ENCODE measurements around the gene CRIP2. TPM values are rescaled to one million over a fixed set of nuclear protein-coding genes. Genes with fewer than 3 reads are reported as not detected.

Gene CRIP2
- polyA plus RNA-seq, 1 donor from 2014 or later = 214 TPM

DNA sequence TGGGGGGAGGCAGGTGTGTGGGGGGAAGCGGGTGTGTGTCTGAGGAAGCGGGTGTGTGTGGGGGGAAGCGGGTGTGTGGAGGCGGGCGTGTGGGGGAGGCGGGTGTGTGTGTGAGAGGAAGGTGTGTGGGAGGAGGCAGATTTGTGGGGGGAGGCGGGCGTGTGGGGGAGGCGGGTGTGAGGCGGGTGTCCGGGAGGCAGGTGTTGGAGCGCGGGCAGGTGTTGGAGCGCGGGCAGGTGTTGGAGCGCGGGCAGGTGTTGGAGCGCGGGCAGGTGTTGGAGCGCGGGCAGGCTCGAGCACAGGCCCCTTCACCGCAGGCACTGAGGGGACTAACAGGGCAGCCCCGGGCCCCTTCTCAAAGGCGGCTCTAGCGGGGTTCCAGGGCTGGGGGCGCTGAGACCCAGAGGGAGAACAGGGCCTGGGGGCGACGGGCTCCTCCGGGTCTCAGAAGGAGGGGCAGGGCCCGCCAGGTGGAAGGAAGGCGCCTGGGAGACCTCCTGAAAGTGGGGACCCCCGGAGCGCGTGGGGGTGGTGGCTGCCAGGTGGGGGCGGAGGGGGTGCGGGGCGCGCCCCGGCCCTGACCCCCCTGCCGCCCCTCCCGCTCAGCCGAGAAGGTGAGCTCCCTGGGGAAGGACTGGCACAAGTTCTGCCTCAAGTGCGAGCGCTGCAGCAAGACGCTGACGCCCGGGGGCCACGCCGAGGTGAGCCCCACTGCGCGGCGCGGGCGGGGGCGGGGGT, 3.2 kb downstream of the CRIP2 start:
- Histone ChIP-seq H3K36me3 (ENCODE audit: insufficient read depth, low read length) (no peaks in the 10 kb centered on the region), H3K9me3 (ENCODE audit: low read length) (no peaks in the 10 kb centered on the region), H3K9ac (ENCODE audit: low read length) (peak overlapping the region; percentile 5), H3K9me2 (ENCODE audit: insufficient read depth, low read length) (no peaks in the 10 kb centered on the region), H3K4me3 (ENCODE audit: low read length) (peak overlapping the region; percentile 96), H3F3A (ENCODE audit: insufficient read depth, low read length, poor library complexity, severe bottlenecking) (no peaks in the 10 kb centered on the region), H2AFZ (ENCODE audit: low read depth, low read length) (no peak overlapping the region), H3K79me2 (replicated peaks; ENCODE audit: insufficient read depth, low read length) (peaks cover 28% of the 10 kb centered on the region), H4K20me1 (ENCODE audit: insufficient read depth) (no peaks in the 10 kb centered on the region), H3K27ac (ENCODE audit: low read length) (no peak overlapping the region), H3K4me2 (ENCODE audit: low read length) (no peak overlapping the region), H3K27me3 (ENCODE audit: insufficient read depth, low read depth, low read length) (no peaks in the 10 kb centered on the region)
- TF ChIP-seq CTCF (IDR thresholded peaks at IDR 0.05; ENCODE audit: poor library complexity, severe bottlenecking) (no peak), EZH2 (IDR thresholded peaks at IDR 0.05; ENCODE audit: borderline replicate concordance, insufficient read depth, low read length, poor library complexity, severe bottlenecking) (no peak), POLR2AphosphoS5 (IDR thresholded peaks at IDR 0.05) (peak; percentile 17), RAD21 (conservative IDR thresholded peaks at IDR 0.05) (no peak), MXI1 (conservative IDR thresholded peaks at IDR 0.05; ENCODE audit: poor library complexity, severe bottlenecking) (no peak)
- TF ChIP-seq, protein P1, sequence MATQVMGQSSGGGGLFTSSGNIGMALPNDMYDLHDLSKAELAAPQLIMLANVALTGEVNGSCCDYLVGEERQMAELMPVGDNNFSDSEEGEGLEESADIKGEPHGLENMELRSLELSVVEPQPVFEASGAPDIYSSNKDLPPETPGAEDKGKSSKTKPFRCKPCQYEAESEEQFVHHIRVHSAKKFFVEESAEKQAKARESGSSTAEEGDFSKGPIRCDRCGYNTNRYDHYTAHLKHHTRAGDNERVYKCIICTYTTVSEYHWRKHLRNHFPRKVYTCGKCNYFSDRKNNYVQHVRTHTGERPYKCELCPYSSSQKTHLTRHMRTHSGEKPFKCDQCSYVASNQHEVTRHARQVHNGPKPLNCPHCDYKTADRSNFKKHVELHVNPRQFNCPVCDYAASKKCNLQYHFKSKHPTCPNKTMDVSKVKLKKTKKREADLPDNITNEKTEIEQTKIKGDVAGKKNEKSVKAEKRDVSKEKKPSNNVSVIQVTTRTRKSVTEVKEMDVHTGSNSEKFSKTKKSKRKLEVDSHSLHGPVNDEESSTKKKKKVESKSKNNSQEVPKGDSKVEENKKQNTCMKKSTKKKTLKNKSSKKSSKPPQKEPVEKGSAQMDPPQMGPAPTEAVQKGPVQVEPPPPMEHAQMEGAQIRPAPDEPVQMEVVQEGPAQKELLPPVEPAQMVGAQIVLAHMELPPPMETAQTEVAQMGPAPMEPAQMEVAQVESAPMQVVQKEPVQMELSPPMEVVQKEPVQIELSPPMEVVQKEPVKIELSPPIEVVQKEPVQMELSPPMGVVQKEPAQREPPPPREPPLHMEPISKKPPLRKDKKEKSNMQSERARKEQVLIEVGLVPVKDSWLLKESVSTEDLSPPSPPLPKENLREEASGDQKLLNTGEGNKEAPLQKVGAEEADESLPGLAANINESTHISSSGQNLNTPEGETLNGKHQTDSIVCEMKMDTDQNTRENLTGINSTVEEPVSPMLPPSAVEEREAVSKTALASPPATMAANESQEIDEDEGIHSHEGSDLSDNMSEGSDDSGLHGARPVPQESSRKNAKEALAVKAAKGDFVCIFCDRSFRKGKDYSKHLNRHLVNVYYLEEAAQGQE (IDR thresholded peaks at IDR 0.05; ENCODE audit: borderline replicate concordance) = no peak

DNA sequence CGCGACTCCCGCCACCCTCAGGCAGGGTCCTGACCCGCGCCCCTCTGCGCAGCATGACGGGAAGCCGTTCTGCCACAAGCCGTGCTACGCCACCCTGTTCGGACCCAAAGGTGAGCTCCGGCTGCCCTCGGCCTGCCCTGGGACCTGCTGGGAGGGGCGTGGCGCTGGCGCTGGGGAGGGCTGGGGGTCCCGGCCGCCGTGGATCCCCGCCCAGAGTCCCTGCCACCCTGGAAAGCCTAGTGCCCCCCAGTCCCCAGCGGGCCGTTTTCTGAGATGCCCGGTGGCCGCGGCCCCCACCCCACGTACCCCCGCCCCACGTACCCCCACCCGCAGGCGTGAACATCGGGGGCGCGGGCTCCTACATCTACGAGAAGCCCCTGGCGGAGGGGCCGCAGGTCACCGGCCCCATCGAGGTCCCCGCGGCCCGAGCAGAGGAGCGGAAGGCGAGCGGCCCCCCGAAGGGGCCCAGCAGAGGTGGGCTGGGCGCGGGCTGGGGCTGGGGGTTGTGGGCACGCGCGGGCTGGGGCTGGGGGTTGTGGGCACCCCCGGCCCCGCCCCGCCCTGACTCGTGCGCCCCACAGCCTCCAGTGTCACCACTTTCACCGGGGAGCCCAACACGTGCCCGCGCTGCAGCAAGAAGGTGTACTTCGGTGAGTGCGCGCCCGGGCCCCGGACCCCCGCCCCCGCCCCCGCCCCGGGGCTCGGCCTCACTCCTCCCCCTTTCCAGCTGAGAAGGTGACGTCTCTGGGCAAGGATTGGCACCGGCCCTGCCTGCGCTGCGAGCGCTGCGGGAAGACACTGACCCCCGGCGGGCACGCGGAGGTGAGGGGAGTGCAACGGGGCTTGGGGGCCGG, 4.0 kb downstream of the CRIP2 start:
- no peak overlapping the region for H2AFZ ChIP-seq (ENCODE audit: low read depth, low read length)
- no peak overlapping the region for H3K4me2 ChIP-seq (ENCODE audit: low read length)
- peak overlapping the region; percentile 45 for H3K4me3 ChIP-seq (ENCODE audit: low read length)
- H3K9ac ChIP-seq (ENCODE audit: low read length) = peak overlapping the region; percentile 5
- no peaks in the 10 kb centered on the region for H3K27me3 ChIP-seq (ENCODE audit: insufficient read depth, low read depth, low read length)
- TF ChIP-seq EP300 (conservative IDR thresholded peaks at IDR 0.05; ENCODE audit: poor library complexity, severe bottlenecking) = no peak
- TF ChIP-seq POLR2AphosphoS5 (IDR thresholded peaks at IDR 0.05) = no peak
- TF ChIP-seq, protein P1 (IDR thresholded peaks at IDR 0.05; ENCODE audit: borderline replicate concordance) = no peak
- no peak for TF ChIP-seq MXI1 (conservative IDR thresholded peaks at IDR 0.05; ENCODE audit: poor library complexity, severe bottlenecking)
- no peak for TF ChIP-seq RAD21 (conservative IDR thresholded peaks at IDR 0.05)
- no peak for TF ChIP-seq CTCF (IDR thresholded peaks at IDR 0.05; ENCODE audit: poor library complexity, severe bottlenecking)
- TF ChIP-seq EZH2 (IDR thresholded peaks at IDR 0.05; ENCODE audit: borderline replicate concordance, insufficient read depth, low read length, poor library complexity, severe bottlenecking) = no peak
- no peak for TF ChIP-seq SMC3 (conservative IDR thresholded peaks at IDR 0.05; ENCODE audit: poor library complexity)
- TF ChIP-seq TAF1 (IDR thresholded peaks at IDR 0.05; ENCODE audit: low read depth) = no peak
- no peaks in the 10 kb centered on the region for H3K9me2 ChIP-seq (ENCODE audit: insufficient read depth, low read length)
- H3K9me3 ChIP-seq (ENCODE audit: low read length) = no peaks in the 10 kb centered on the region
- H4K20me1 ChIP-seq (ENCODE audit: insufficient read depth) = no peaks in the 10 kb centered on the region
- no peaks in the 10 kb centered on the region for H3K36me3 ChIP-seq (ENCODE audit: insufficient read depth, low read length)
- H3K27ac ChIP-seq (ENCODE audit: low read length) = no peak overlapping the region
- H3K79me2 ChIP-seq (replicated peaks; ENCODE audit: insufficient read depth, low read length) = peaks cover 28% of the 10 kb centered on the region
- H3F3A ChIP-seq (ENCODE audit: insufficient read depth, low read length, poor library complexity, severe bottlenecking) = no peaks in the 10 kb centered on the region

Data from neural cell (in vitro differentiated cells).